ENCODE data around the gene ABHD12B. TPM values are rescaled to one million over a fixed set of nuclear protein-coding genes. Genes with fewer than 3 reads are reported as not detected.

The ABHD12B gene
- total RNA-seq, 1 experiment from 2014 or later: not detected

DNA sequence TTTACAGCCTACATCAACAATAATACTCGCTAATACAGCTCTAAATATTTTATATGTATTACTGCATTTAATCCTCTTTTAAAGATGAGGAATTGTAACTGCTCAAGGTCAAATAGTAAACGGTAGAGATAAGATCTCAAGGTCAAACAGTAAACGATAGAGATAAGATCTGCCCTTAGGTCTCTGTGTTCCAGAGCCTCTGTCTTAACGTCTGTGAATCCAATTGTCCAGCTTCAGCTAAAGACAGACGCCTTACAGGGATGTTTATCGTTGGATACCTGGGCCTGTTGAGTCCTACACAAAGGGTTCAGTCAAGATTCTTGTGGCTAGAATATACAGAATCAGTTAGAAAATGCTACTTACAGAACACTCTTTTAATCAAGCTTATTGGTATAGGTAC, 52.4 kb downstream of the ABHD12B start:
- Histone ChIP-seq H3K4me1 (ENCODE audit: control insufficient read depth, insufficient read depth, low read length) (no peaks in the 10 kb centered on the region), H3K9me3 (ENCODE audit: control insufficient read depth, insufficient read depth, low read depth, low read length) (no peaks in the 10 kb centered on the region), H3K4me3 (ENCODE audit: low read depth in 2 of 2, low read length in 2 of 2) (no peak overlapping the region), H3K36me3 (ENCODE audit: control insufficient read depth, insufficient read depth, low read length) (no peaks in the 10 kb centered on the region; the same call in 1 of the 2 replicates), H3K27ac (ENCODE audit: low read length) (no peak overlapping the region), H3K27me3 (ENCODE audit: control insufficient read depth, insufficient read depth, low read length) (no peaks in the 10 kb centered on the region)
- in situ Hi-C loops (cut with HindIII; ENCODE audit: low pct_unique_long_range_greater_than_20kb, low sequenced_read_pairs): no loop called here
- POLR2A ChIA-PET: interaction anchor here (0.6 kb wide), 1 partner anchor 1906 kb away, joined by 10 read pairs; no protein-coding TSS in a partner anchor
- DNase-seq (ENCODE audit: low read depth, low spot score) (no peak), ATAC-seq (no peak)
- intact Hi-C loops (cut with micrococcal nuclease; ENCODE audit: unreplicated experiment): no loop called here
- TF ChIP-seq, protein P1, sequence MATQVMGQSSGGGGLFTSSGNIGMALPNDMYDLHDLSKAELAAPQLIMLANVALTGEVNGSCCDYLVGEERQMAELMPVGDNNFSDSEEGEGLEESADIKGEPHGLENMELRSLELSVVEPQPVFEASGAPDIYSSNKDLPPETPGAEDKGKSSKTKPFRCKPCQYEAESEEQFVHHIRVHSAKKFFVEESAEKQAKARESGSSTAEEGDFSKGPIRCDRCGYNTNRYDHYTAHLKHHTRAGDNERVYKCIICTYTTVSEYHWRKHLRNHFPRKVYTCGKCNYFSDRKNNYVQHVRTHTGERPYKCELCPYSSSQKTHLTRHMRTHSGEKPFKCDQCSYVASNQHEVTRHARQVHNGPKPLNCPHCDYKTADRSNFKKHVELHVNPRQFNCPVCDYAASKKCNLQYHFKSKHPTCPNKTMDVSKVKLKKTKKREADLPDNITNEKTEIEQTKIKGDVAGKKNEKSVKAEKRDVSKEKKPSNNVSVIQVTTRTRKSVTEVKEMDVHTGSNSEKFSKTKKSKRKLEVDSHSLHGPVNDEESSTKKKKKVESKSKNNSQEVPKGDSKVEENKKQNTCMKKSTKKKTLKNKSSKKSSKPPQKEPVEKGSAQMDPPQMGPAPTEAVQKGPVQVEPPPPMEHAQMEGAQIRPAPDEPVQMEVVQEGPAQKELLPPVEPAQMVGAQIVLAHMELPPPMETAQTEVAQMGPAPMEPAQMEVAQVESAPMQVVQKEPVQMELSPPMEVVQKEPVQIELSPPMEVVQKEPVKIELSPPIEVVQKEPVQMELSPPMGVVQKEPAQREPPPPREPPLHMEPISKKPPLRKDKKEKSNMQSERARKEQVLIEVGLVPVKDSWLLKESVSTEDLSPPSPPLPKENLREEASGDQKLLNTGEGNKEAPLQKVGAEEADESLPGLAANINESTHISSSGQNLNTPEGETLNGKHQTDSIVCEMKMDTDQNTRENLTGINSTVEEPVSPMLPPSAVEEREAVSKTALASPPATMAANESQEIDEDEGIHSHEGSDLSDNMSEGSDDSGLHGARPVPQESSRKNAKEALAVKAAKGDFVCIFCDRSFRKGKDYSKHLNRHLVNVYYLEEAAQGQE (IDR thresholded peaks at IDR 0.05; ENCODE audit: insufficient read depth in 1 of 2, low read depth in 2 of 2, low read length in 1 of 2): no peak
- CTCF ChIA-PET: no interaction called here
- BruUV-seq (replicated peaks): no TSS peak

DNA sequence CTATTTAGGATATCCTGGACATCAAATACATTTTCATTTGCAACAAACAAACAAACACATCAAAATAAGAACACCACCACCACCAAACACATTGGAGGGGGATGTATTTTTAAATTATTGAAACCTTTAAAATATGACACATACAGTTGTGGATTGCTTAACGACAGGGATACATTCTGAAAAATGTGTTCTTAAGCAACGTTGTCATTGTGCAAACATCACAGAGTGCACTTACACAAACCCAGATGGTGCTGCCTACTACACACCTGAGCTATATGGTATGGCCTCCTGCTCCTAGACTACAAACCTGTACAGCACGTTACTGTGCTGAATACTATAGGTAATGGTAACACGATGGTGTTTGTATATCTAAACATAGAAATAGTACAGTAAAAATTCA, 53.0 kb downstream of the ABHD12B start:
- POLR2A ChIA-PET: interaction anchor here (0.6 kb wide), 1 partner anchor 1906 kb away, joined by 10 read pairs; no protein-coding TSS in a partner anchor
- BruUV-seq (replicated peaks): no TSS peak
- intact Hi-C loops (cut with micrococcal nuclease; ENCODE audit: unreplicated experiment): no loop called here
- in situ Hi-C loops (cut with HindIII; ENCODE audit: low pct_unique_long_range_greater_than_20kb, low sequenced_read_pairs): no loop called here
- no peaks in the 10 kb centered on the region for H3K27me3 ChIP-seq (ENCODE audit: control insufficient read depth, insufficient read depth, low read length)
- no peaks in the 10 kb centered on the region; the same call in 1 of the 2 replicates for H3K36me3 ChIP-seq (ENCODE audit: control insufficient read depth, insufficient read depth, low read length)
- H3K4me3 ChIP-seq (ENCODE audit: low read depth in 2 of 2, low read length in 2 of 2): no peak overlapping the region
- TF ChIP-seq SIN3A (IDR thresholded peaks at IDR 0.05; ENCODE audit: borderline replicate concordance, insufficient read depth, low read depth, low read length) (no peak), POLR2AphosphoS5 (IDR thresholded peaks at IDR 0.05; ENCODE audit: low read depth, low read length) (no peak), TCF7L2 (IDR thresholded peaks at IDR 0.05; ENCODE audit: low read depth, low read length) (no peak)
- TF ChIP-seq, protein P2, sequence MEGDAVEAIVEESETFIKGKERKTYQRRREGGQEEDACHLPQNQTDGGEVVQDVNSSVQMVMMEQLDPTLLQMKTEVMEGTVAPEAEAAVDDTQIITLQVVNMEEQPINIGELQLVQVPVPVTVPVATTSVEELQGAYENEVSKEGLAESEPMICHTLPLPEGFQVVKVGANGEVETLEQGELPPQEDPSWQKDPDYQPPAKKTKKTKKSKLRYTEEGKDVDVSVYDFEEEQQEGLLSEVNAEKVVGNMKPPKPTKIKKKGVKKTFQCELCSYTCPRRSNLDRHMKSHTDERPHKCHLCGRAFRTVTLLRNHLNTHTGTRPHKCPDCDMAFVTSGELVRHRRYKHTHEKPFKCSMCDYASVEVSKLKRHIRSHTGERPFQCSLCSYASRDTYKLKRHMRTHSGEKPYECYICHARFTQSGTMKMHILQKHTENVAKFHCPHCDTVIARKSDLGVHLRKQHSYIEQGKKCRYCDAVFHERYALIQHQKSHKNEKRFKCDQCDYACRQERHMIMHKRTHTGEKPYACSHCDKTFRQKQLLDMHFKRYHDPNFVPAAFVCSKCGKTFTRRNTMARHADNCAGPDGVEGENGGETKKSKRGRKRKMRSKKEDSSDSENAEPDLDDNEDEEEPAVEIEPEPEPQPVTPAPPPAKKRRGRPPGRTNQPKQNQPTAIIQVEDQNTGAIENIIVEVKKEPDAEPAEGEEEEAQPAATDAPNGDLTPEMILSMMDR (IDR thresholded peaks at IDR 0.05): no peak
- TF ChIP-seq, protein P1 (IDR thresholded peaks at IDR 0.05; ENCODE audit: insufficient read depth in 1 of 2, low read depth in 2 of 2, low read length in 1 of 2): no peak
- no peak for ATAC-seq
- no peak overlapping the region for H3K27ac ChIP-seq (ENCODE audit: low read length)
- no peaks in the 10 kb centered on the region for H3K9me3 ChIP-seq (ENCODE audit: control insufficient read depth, insufficient read depth, low read depth, low read length)
- CTCF ChIA-PET: no interaction called here
- no peak for DNase-seq (ENCODE audit: low read depth, low spot score)
- no peaks in the 10 kb centered on the region for H3K4me1 ChIP-seq (ENCODE audit: control insufficient read depth, insufficient read depth, low read length)

Data from Panc1 (cell line).